ENCODE results near the gene PSAPL1.

The PSAPL1 gene

GRCh38 chr4:7381890-7382633 is 52.7 kb downstream of the PSAPL1 start:
- no peak for DNase-seq (ENCODE audit: low read depth)

- no peak for DNase-seq (ENCODE audit: low read depth)
Measured at GRCh38 chr4:7381221-7381889, 53.4 kb downstream of the PSAPL1 start.
